Measurements from ENCODE around the gene NDOR1.

Gene NDOR1

DNA sequence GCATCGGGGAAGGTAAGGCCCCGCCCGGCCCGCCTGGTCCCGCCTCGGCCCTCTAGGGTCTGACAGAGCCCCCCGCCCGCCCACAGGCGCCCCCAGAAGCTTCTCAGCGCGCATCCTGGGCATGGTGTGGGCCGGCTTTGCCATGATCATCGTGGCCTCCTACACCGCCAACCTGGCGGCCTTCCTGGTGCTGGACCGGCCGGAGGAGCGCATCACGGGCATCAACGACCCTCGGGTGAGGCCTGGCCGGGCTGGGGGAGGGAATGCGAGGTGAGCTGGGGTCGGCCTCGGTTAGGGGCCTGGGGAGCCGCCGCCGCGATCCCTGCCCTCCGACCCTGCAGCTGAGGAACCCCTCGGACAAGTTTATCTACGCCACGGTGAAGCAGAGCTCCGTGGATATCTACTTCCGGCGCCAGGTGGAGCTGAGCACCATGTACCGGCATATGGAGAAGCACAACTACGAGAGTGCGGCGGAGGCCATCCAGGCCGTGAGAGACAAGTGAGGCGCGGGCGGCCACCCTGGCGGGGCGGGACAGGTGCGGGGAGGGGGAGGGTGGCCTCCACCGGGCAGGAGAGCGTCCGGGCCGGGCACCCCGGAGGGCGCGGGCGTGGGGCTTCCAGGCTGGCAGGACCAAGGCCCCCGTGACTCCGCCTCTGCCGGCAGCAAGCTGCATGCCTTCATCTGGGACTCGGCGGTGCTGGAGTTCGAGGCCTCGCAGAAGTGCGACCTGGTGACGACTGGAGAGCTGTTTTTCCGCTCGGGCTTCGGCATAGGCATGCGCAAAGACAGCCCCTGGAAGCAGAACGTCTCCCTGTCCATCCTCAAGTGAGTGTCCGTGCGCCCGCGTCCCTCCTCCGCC is 42.8 kb upstream of the NDOR1 start:
- H3K4me1 ChIP-seq (ENCODE audit: control insufficient read depth, insufficient read depth, low read length): no peaks in the 10 kb centered on the region
- peak; percentile 17 for DNase-seq (ENCODE audit: low read depth)
- no peak overlapping the region for H3K4me3 ChIP-seq (ENCODE audit: low read length)
- H3K9ac ChIP-seq (ENCODE audit: low read length): no peak overlapping the region
- peaks cover 55% of the 10 kb centered on the region for H3K27me3 ChIP-seq (replicated peaks; ENCODE audit: control insufficient read depth, insufficient read depth, low read length)
- no peaks in the 10 kb centered on the region for H3K36me3 ChIP-seq (ENCODE audit: control insufficient read depth, insufficient read depth, low read length, severe bottlenecking)
- H3K9me3 ChIP-seq (ENCODE audit: control insufficient read depth, low read length): no peaks in the 10 kb centered on the region

DNA sequence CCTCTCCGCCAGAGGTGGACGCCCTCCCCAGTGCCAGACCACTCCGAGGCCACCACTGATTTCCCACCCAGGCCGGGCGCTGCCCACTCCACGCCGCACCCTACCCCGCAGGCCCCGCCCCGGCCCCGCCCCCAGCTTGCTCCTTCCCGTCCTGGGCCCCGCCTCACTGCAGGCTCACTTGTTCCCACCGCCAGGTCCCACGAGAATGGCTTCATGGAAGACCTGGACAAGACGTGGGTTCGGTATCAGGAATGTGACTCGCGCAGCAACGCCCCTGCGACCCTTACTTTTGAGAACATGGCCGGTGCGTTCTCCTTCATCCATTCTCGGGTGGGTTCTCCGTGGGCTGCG is 42.2 kb upstream of the NDOR1 start:
- Histone ChIP-seq H3K4me1 (ENCODE audit: control insufficient read depth, insufficient read depth, low read length) (no peaks in the 10 kb centered on the region), H3K9me3 (ENCODE audit: control insufficient read depth, low read length) (no peaks in the 10 kb centered on the region), H3K36me3 (ENCODE audit: control insufficient read depth, insufficient read depth, low read length, severe bottlenecking) (no peaks in the 10 kb centered on the region), H3K27me3 (replicated peaks; ENCODE audit: control insufficient read depth, insufficient read depth, low read length) (peaks cover 50% of the 10 kb centered on the region), H3K9ac (ENCODE audit: low read length) (no peak overlapping the region), H3K4me3 (ENCODE audit: low read length) (no peak overlapping the region)
- DNase-seq (ENCODE audit: low read depth): peak; percentile 14

DNA sequence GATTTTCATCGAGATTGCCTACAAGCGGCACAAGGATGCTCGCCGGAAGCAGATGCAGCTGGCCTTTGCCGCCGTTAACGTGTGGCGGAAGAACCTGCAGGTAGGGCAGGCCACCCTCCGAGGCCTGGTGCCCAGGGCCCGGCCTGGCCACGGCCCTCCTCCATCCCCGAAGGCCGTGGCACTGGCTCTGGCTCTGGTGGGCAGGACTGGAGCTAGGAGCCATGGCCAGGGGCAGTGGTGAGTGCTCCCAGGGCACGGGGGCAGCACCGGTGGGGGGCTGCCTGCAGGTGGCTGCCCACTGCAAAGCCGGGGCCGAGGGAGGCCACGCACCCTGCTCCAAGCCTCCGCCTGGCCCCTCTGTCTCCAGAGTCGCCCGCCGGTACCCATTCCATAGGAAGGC is 41.7 kb upstream of the NDOR1 start:
- Histone ChIP-seq H3K4me1 (ENCODE audit: control insufficient read depth, insufficient read depth, low read length) (no peaks in the 10 kb centered on the region), H3K4me3 (ENCODE audit: low read length) (no peak overlapping the region), H3K9ac (ENCODE audit: low read length) (no peak overlapping the region), H3K36me3 (ENCODE audit: control insufficient read depth, insufficient read depth, low read length, severe bottlenecking) (no peaks in the 10 kb centered on the region), H3K27me3 (replicated peaks; ENCODE audit: control insufficient read depth, insufficient read depth, low read length) (peaks cover 46% of the 10 kb centered on the region), H3K9me3 (ENCODE audit: control insufficient read depth, low read length) (no peaks in the 10 kb centered on the region)
- no peak for DNase-seq (ENCODE audit: low read depth)

DNA sequence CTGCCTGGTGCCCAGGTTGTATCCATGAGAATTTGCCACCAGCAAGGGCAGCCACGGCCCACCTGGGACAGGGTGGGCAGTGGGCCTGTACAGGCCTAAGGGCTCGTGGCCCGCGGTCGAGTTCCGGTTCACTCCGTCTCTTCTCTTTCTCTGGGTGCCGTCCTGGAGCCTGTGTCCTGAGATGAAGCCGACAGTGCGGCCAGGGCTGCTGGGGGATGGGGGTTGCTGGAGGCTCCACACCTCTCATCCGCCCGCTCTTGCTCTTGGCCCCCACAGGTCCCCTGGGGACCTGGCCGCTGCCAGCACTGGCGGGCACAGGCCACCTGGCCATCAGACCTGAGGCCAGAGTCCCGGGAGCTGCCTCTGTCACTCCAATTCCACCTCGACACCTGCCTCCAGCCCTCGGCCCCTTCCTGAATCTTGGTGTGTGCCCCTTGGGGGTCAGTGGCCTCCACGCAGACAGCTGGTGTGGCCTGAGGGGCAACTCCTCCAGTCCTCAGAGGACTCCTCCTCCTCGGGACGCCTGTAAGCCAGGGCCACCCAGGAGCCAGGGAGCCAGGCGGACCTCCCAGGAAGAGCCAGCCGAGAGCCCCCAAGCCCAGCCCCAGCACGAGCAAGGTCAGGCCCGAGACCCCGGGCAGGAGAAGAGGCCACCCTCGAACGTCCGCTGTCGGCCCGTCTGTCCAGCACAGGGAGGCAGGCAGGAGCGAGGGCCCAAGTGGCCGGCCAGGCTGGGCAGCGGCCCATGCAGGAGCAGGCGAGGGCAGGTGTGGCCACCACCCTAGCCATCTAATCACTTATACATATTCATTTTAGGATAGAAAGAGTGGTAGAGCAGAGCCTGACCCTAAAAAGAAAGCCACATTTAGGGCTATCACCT is 40.9 kb upstream of the NDOR1 start:
- Histone ChIP-seq H3K9me3 (ENCODE audit: control insufficient read depth, low read length) (no peaks in the 10 kb centered on the region), H3K4me1 (ENCODE audit: control insufficient read depth, insufficient read depth, low read length) (peaks cover 3% of the 10 kb centered on the region), H3K36me3 (ENCODE audit: control insufficient read depth, insufficient read depth, low read length, severe bottlenecking) (no peaks in the 10 kb centered on the region), H3K27me3 (replicated peaks; ENCODE audit: control insufficient read depth, insufficient read depth, low read length) (peaks cover 38% of the 10 kb centered on the region), H3K9ac (ENCODE audit: low read length) (no peak overlapping the region), H3K4me3 (ENCODE audit: low read length) (no peak overlapping the region)
- no peak for DNase-seq (ENCODE audit: low read depth)

DNA sequence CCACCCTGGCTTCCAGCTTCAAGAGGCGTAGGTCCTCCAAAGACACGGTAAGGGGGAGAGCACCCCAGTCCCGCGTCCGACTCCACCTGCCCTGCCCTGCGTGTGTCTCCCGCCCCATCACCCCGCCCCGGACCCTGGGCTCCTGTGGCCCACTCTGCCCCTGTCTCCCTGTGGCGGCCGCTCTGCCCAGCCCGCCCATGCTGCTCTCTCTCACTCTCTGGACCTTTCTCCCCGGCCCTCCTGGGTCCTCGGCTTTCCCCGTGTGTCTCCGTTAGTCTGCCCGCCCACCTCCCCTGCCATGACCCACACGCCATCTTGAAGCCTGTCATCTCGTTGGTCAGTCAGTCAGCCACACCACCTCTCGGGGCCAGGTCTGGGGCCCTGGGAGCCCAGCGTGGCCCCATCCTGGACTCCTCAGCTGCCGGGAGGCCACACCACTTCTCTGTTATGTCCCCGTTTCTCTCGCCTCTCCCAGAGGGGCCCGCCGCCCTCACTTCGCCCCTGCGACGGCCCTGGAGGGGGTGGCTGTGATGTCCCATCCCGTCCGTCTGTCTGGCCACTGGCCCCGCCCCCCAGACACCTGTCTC is 40.2 kb upstream of the NDOR1 start:
- H3K9ac ChIP-seq (ENCODE audit: low read length): no peak overlapping the region
- no peak for DNase-seq (ENCODE audit: low read depth)
- H3K9me3 ChIP-seq (ENCODE audit: control insufficient read depth, low read length): no peaks in the 10 kb centered on the region
- peaks cover 36% of the 10 kb centered on the region for H3K27me3 ChIP-seq (replicated peaks; ENCODE audit: control insufficient read depth, insufficient read depth, low read length)
- H3K4me3 ChIP-seq (ENCODE audit: low read length): no peak overlapping the region
- H3K36me3 ChIP-seq (ENCODE audit: control insufficient read depth, insufficient read depth, low read length, severe bottlenecking): no peaks in the 10 kb centered on the region
- H3K4me1 ChIP-seq (ENCODE audit: control insufficient read depth, insufficient read depth, low read length): peaks cover 3% of the 10 kb centered on the region

DNA sequence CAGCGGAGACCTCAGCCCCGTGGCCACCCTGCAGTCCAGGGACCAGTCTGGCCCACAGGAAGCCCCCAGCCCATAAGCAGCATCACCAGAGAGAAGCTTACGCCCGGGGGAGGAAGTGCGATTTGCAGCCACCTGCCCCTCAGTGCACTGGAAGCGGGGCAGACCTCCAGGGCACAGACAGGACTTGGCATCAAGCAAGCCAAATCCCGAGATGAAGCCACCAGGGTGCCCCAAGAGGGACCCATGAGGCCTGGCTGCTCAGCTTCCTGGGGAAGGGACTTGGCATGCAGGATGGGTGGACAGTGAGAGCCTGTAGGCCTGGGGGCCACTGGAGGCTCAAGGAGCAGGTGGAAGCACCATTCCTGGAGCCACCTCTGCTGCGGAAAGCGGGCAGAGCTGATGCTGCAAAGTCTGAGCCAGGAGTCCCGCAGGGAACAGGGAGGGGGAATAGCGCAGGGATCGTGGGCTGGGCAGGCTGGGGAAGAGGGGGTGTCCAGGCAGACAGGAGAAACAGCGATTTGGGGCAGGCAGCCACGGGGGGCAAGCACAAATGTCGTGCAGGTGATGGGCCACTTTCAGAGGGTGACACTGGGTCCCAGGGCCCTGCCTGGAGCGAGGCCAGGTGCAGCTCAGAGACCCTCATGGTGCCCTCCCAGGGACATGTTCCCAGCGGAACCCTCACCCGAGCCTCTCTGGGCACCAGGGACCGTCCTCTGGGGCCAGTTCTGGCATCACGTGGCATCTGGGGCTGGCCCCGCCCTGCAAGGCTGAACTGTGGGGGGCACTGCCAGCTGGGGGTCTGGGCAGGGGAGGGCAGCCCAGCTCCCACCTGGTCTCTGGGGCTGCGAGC is 38.9 kb upstream of the NDOR1 start:
- H3K9me3 ChIP-seq (ENCODE audit: control insufficient read depth, low read length): no peaks in the 10 kb centered on the region
- no peak for DNase-seq (ENCODE audit: low read depth)
- peaks cover 45% of the 10 kb centered on the region for H3K27me3 ChIP-seq (replicated peaks; ENCODE audit: control insufficient read depth, insufficient read depth, low read length)
- H3K4me1 ChIP-seq (ENCODE audit: control insufficient read depth, insufficient read depth, low read length): peaks cover 3% of the 10 kb centered on the region
- no peaks in the 10 kb centered on the region for H3K36me3 ChIP-seq (ENCODE audit: control insufficient read depth, insufficient read depth, low read length, severe bottlenecking)
- no peak overlapping the region for H3K9ac ChIP-seq (ENCODE audit: low read length)
- no peak overlapping the region for H3K4me3 ChIP-seq (ENCODE audit: low read length)

DNA sequence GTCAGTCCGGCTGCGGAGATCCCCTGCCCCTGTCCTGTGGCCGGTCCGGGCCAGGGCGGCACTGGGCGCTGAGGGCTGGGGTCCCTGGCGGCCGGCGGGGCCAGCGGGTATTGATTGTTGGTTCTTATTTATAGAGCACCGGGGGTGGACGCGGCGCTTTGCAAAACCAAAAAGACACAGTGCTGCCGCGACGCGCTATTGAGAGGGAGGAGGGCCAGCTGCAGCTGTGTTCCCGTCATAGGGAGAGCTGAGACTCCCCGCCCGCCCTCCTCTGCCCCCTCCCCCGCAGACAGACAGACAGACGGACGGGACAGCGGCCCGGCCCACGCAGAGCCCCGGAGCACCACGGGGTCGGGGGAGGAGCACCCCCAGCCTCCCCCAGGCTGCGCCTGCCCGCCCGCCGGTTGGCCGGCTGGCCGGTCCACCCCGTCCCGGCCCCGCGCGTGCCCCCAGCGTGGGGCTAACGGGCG is 38.2 kb upstream of the NDOR1 start:
- no peak for DNase-seq (ENCODE audit: low read depth)
- peaks cover 3% of the 10 kb centered on the region for H3K4me1 ChIP-seq (ENCODE audit: control insufficient read depth, insufficient read depth, low read length)
- H3K4me3 ChIP-seq (ENCODE audit: low read length): no peak overlapping the region
- peaks cover 52% of the 10 kb centered on the region for H3K27me3 ChIP-seq (replicated peaks; ENCODE audit: control insufficient read depth, insufficient read depth, low read length)
- no peak overlapping the region for H3K9ac ChIP-seq (ENCODE audit: low read length)
- H3K9me3 ChIP-seq (ENCODE audit: control insufficient read depth, low read length): no peaks in the 10 kb centered on the region
- H3K36me3 ChIP-seq (ENCODE audit: control insufficient read depth, insufficient read depth, low read length, severe bottlenecking): no peaks in the 10 kb centered on the region

DNA sequence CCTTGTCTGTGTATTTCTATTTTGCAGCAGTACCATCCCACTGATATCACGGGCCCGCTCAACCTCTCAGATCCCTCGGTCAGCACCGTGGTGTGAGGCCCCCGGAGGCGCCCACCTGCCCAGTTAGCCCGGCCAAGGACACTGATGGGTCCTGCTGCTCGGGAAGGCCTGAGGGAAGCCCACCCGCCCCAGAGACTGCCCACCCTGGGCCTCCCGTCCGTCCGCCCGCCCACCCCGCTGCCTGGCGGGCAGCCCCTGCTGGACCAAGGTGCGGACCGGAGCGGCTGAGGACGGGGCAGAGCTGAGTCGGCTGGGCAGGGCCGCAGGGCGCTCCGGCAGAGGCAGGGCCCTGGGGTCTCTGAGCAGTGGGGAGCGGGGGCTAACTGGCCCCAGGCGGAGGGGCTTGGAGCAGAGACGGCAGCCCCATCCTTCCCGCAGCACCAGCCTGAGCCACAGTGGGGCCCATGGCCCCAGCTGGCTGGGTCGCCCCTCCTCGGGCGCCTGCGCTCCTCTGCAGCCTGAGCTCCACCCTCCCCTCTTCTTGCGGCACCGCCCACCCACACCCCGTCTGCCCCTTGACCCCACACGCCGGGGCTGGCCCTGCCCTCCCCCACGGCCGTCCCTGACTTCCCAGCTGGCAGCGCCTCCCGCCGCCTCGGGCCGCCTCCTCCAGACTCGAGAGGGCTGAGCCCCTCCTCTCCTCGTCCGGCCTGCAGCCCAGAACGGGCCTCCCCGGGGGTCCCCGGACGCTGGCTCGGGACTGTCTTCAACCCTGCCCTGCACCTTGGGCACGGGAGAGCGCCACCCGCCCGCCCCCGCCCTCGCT is 37.5 kb upstream of the NDOR1 start:
- H3K4me3 ChIP-seq (ENCODE audit: low read length): no peak overlapping the region
- peaks cover 3% of the 10 kb centered on the region for H3K4me1 ChIP-seq (ENCODE audit: control insufficient read depth, insufficient read depth, low read length)
- H3K9me3 ChIP-seq (ENCODE audit: control insufficient read depth, low read length): no peaks in the 10 kb centered on the region
- H3K27me3 ChIP-seq (replicated peaks; ENCODE audit: control insufficient read depth, insufficient read depth, low read length): peaks cover 55% of the 10 kb centered on the region
- no peak for DNase-seq (ENCODE audit: low read depth)
- H3K9ac ChIP-seq (ENCODE audit: low read length): no peak overlapping the region
- no peaks in the 10 kb centered on the region for H3K36me3 ChIP-seq (ENCODE audit: control insufficient read depth, insufficient read depth, low read length, severe bottlenecking)

DNA sequence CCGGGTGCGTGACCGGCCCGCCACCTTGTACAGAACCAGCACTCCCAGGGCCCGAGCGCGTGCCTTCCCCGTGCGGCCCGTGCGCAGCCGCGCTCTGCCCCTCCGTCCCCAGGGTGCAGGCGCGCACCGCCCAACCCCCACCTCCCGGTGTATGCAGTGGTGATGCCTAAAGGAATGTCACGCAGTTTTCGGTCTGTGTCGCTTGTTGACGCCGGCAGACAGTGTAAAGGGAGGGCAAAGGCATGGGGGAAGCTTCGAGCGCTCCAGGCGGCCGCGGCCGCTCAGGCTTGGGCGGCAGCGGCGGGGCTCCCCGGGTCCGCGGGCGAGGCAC is 37.0 kb upstream of the NDOR1 start:
- DNase-seq (ENCODE audit: low read depth): peak; percentile 29
- H3K4me1 ChIP-seq (ENCODE audit: control insufficient read depth, insufficient read depth, low read length): peaks cover 3% of the 10 kb centered on the region
- peaks cover 55% of the 10 kb centered on the region for H3K27me3 ChIP-seq (replicated peaks; ENCODE audit: control insufficient read depth, insufficient read depth, low read length)
- H3K36me3 ChIP-seq (ENCODE audit: control insufficient read depth, insufficient read depth, low read length, severe bottlenecking): no peaks in the 10 kb centered on the region
- no peak overlapping the region for H3K9ac ChIP-seq (ENCODE audit: low read length)
- H3K4me3 ChIP-seq (ENCODE audit: low read length): peak overlapping the region; percentile 27
- H3K9me3 ChIP-seq (ENCODE audit: control insufficient read depth, low read length): no peaks in the 10 kb centered on the region

All from adipocyte (in vitro differentiated cells).